Measurements from ENCODE around the gene UBC. TPM values are rescaled to one million over a fixed set of nuclear protein-coding genes. Genes with fewer than 3 reads are reported as not detected.
"Not testable (repeated sequence)": the region's sequence is repeated elsewhere in the genome, so short reads cannot be mapped to it uniquely, and the experiment has no call there.

Gene UBC
- polyA plus RNA-seq, 3 donors, result 659 to 1,386 (median 902) TPM

GRCh38 chr12:124900345-124900795 is 14.1 kb downstream of the UBC start:
- 66 to 91% (median 90%) methylated on average over 8 of the region's 8 CpGs for WGBS, 3 donors

GRCh38 chr12:124898923-124899294 is 15.5 kb downstream of the UBC start:
- WGBS, 3 donors, result 41 to 46% (median 44%) methylated on average over 5 of the region's 5 CpGs
- no peak overlapping the region for H3K27ac ChIP-seq (ENCODE audit: low read depth, low read length)

More at GRCh38 chr12:124900345-124900795, 14.1 kb downstream of the UBC start:
- H3K27ac ChIP-seq (ENCODE audit: low read depth, low read length), result not testable (repeated sequence)

GRCh38 chr12:124898200-124898922 is 16.1 kb downstream of the UBC start:
- no peak overlapping the region for H3K27ac ChIP-seq (ENCODE audit: low read depth, low read length)
- 15 to 45% (median 22%) methylated on average over 18 of the region's 18 CpGs for WGBS, 3 donors

- 92 to 97% (median 93%) methylated on average over 5 of the region's 5 CpGs for WGBS, 3 donors
Measured at GRCh38 chr12:124896461-124896860, 18.0 kb downstream of the UBC start.

GRCh38 chr12:124893792-124894516 is 20.5 kb downstream of the UBC start:
- WGBS, 3 donors, result 94 to 98% (median 95%) methylated on average over 9 of the region's 9 CpGs
- no peak overlapping the region for H3K27ac ChIP-seq (ENCODE audit: low read depth, low read length)

More at GRCh38 chr12:124896461-124896860, 18.0 kb downstream of the UBC start:
- H3K27ac ChIP-seq (ENCODE audit: low read depth, low read length), result no peak overlapping the region

GRCh38 chr12:124888260-124888659 is 26.2 kb downstream of the UBC start:
- 59 to 63% (median 62%) methylated on average over 2 of the region's 2 CpGs for whole genome bisulfite sequencing, 3 donors
- no peak overlapping the region for H3K27ac ChIP-seq (ENCODE audit: low read depth, low read length)

GRCh38 chr12:124887766-124888165 is 26.7 kb downstream of the UBC start:
- not testable (repeated sequence) for H3K27ac ChIP-seq (ENCODE audit: low read depth, low read length)
- WGBS, 3 donors, result 95 to 97% (median 97%) methylated on average over 9 of the region's 9 CpGs

- no peak overlapping the region for H3K27ac ChIP-seq (ENCODE audit: low read depth, low read length)
- WGBS, 3 donors, result 51 to 57% (median 56%) methylated on average over 15 of the region's 15 CpGs
Measured at GRCh38 chr12:124884587-124885438, 29.6 kb downstream of the UBC start.

- WGBS, 3 donors, result 89 to 90% (median 90%) methylated on average over 10 of the region's 10 CpGs
- H3K27ac ChIP-seq (ENCODE audit: low read depth, low read length), result no peak overlapping the region
Measured at GRCh38 chr12:124883263-124884130, 31.0 kb downstream of the UBC start.

GRCh38 chr12:124881123-124881522 is 33.3 kb downstream of the UBC start:
- H3K27ac ChIP-seq (ENCODE audit: low read depth, low read length), result no peak overlapping the region
- WGBS, 3 donors, result 35 to 64% (median 40%) methylated on average over 10 of the region's 10 CpGs

GRCh38 chr12:124880335-124880734 is 34.1 kb downstream of the UBC start:
- not testable (repeated sequence) for H3K27ac ChIP-seq (ENCODE audit: low read depth, low read length)
- 87 to 96% (median 88%) methylated on average over 11 of the region's 11 CpGs for WGBS, 3 donors

GRCh38 chr12:124878795-124879516 is 35.5 kb downstream of the UBC start:
- 90 to 95% (median 94%) methylated on average over 18 of the region's 18 CpGs for WGBS, 3 donors
- no peak overlapping the region for H3K27ac ChIP-seq (ENCODE audit: low read depth, low read length)

GRCh38 chr12:124877423-124877822 is 37.0 kb downstream of the UBC start:
- no peak overlapping the region for H3K27ac ChIP-seq (ENCODE audit: low read depth, low read length)
- WGBS, 3 donors, result 74 to 80% (median 78%) methylated on average over 3 of the region's 3 CpGs

GRCh38 chr12:124876171-124876570 is 38.3 kb downstream of the UBC start:
- H3K27ac ChIP-seq (ENCODE audit: low read depth, low read length), result no peak overlapping the region
- WGBS, 3 donors, result 72 to 93% (median 90%) methylated on average over 2 of the region's 2 CpGs

- H3K27ac ChIP-seq (ENCODE audit: low read depth, low read length), result no peak overlapping the region
- WGBS, 3 donors, result 37 to 89% (median 86%) methylated on average over 2 of the region's 2 CpGs
Measured at GRCh38 chr12:124875803-124876132, 38.7 kb downstream of the UBC start.

GRCh38 chr12:124874988-124875802 is 39.3 kb downstream of the UBC start:
- WGBS, 3 donors, result 74 to 81% (median 76%) methylated on average over 14 of the region's 14 CpGs

GRCh38 chr12:124874188-124874587 is 40.3 kb downstream of the UBC start:
- 87 to 91% (median 89%) methylated on average over 4 of the region's 4 CpGs for WGBS, 3 donors
- no peak overlapping the region for H3K27ac ChIP-seq (ENCODE audit: low read depth, low read length)

More at GRCh38 chr12:124874988-124875802, 39.3 kb downstream of the UBC start:
- no peak overlapping the region for H3K27ac ChIP-seq (ENCODE audit: low read depth, low read length)
